ENCODE measurements around the gene ZBTB2. TPM values are rescaled to one million over a fixed set of nuclear protein-coding genes. Genes with fewer than 3 reads are reported as not detected.
A peak's percentile ranks its signal among the peaks of the same experiment; 100 is the strongest.
"Not testable (repeated sequence)": the region's sequence is repeated elsewhere in the genome, so short reads cannot be mapped to it uniquely, and the experiment has no call there.

ZBTB2 gene
- total and polyA plus RNA-seq, 11 donors: 3.2 to 8.2 (median 5.0) TPM

GRCh38 chr6:151317103-151317994 lies 74.0 kb downstream of the ZBTB2 start:
- 58 to 69% (median 64%) methylated on average over 2 of the region's 2 CpGs for WGBS, 4 donors
- Histone ChIP-seq H3K4me3 (no peak overlapping the region), H3K4me1 (peaks cover 0 to 14% (median 0%) of the 10 kb centered on the region in 12 donors), H3K36me3 (no peaks in the 10 kb centered on the region), H3K9me3 (peaks cover 0 to 6% (median 0%) of the 10 kb centered on the region in 12 donors), H3K27ac (peak overlapping the region in 2 of 12 donors; percentile 23 to 80), H3K27me3 (no peaks in the 10 kb centered on the region)
- ATAC-seq: peak in 3 of 4 donors; percentile 43 to 74 (median 47)
- TF ChIP-seq, protein P1, sequence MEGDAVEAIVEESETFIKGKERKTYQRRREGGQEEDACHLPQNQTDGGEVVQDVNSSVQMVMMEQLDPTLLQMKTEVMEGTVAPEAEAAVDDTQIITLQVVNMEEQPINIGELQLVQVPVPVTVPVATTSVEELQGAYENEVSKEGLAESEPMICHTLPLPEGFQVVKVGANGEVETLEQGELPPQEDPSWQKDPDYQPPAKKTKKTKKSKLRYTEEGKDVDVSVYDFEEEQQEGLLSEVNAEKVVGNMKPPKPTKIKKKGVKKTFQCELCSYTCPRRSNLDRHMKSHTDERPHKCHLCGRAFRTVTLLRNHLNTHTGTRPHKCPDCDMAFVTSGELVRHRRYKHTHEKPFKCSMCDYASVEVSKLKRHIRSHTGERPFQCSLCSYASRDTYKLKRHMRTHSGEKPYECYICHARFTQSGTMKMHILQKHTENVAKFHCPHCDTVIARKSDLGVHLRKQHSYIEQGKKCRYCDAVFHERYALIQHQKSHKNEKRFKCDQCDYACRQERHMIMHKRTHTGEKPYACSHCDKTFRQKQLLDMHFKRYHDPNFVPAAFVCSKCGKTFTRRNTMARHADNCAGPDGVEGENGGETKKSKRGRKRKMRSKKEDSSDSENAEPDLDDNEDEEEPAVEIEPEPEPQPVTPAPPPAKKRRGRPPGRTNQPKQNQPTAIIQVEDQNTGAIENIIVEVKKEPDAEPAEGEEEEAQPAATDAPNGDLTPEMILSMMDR (IDR thresholded peaks at IDR 0.05): no peak
- no peak for TF ChIP-seq POLR2A (IDR thresholded peaks at IDR 0.05)
- DNase-seq: no peak
- intact Hi-C loops (cut with DNase I): no loop called here

DNA sequence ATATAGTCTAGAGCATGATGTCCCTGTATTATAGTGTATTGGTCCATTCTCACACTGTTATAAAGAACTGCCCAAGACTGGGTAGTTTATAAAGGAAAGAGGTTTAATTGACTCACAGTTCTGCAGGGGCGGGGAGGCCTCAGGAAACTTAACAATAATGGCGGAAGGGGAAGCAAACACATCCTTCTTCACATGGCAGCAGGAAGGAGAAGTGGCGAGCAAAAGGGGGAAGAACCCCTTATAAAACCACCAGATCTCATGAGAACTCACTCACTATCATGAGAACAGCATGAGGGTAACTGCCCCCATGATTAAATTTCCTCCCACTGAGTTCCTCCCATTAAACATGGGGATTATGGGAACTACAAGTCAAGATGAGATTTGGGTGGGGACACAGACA lies 75.7 kb downstream of the ZBTB2 start:
- H3K9me3 ChIP-seq; ATAC-seq; H3K27me3 ChIP-seq; H3K4me3 ChIP-seq; DNase-seq; intact Hi-C loops (cut with DNase I); H3K36me3 ChIP-seq: not testable (repeated sequence)
- peak overlapping the region in 1 of 12 donors; percentile 80 for H3K27ac ChIP-seq
- 83 to 94% (median 90%) methylated on average over 3 of the region's 3 CpGs for WGBS, 4 donors
- peaks cover 0 to 14% (median 0%) of the 10 kb centered on the region in 12 donors for H3K4me1 ChIP-seq

Other genes starting within 250 kb of the ZBTB2 start
- 10 to 100 TPM in 7 of 9 donors, 1 to 10 TPM in 2; 7.6 to 33.5 (median 13.8) TPM for gene AKAP12, start 151.6 kb downstream of the ZBTB2 start, total RNA-seq
- gene AKAP12, start 151.6 kb downstream of the ZBTB2 start, polyA plus RNA-seq: 10 to 100 TPM in 1 of 2 donors, 1 to 10 TPM in 1; 3.7 to 17.6 TPM
- gene RMND1, start 60.6 kb upstream of the ZBTB2 start, total RNA-seq: 10 to 100 TPM; 10.2 to 17.4 (median 16.7) TPM
- 10 to 100 TPM; 20.2 to 21.5 TPM for gene RMND1, start 60.6 kb upstream of the ZBTB2 start, polyA plus RNA-seq
- 1 to 10 TPM in 2 of 9 donors, under 1 TPM in 7; 0.20 to 4.4 (median 0.33) TPM for gene CCDC170, start 102.5 kb upstream of the ZBTB2 start, total RNA-seq
- gene CCDC170, start 102.5 kb upstream of the ZBTB2 start, polyA plus RNA-seq: under 1 TPM; 0.07 to 0.08 TPM

Data from heart left ventricle (tissue), 16 donors.